ENCODE results near the gene MLLT3. TPM values are rescaled to one million over a fixed set of nuclear protein-coding genes. Genes with fewer than 3 reads are reported as not detected.

Gene MLLT3
- total RNA-seq, 2 experiments from 2014 or later: 42.5 to 49.2 TPM

GRCh38 chr9:20625003-20625349 is 2.7 kb upstream of the MLLT3 start:
- Mint-ChIP-seq H3K4me1 (peaks cover 19% of the 10 kb centered on the region), H3K27ac (peak overlapping the region; percentile 44), H3K4me3 (peak overlapping the region; percentile 98), H3K36me3 (ENCODE audit: low read depth) (peaks cover 5% of the 10 kb centered on the region), H3K27me3 (no peaks in the 10 kb centered on the region), H3K9me3 (ENCODE audit: low read depth) (no peaks in the 10 kb centered on the region)
- ATAC-seq (no peak), DNase-seq (no peak)
- intact Hi-C loops (cut with DNase I, micrococcal nuclease): loop anchor here in 1 of 2 experiments (2.0 to 10.0 kb wide), 2 partner anchors 260 to 486 kb away; no protein-coding TSS in a partner anchor
- ChIA-PET CTCF (interaction anchor here (0.6 to 6.2 kb wide), 36 partner anchors 9 to 1014 kb away, joined by 3 to 74 read pairs (median 4); partner anchors contain the start of gene FOCAD), POLR2A (no interaction called here)

GRCh38 chr9:20624201-20625002 is 2.1 kb upstream of the MLLT3 start:
- Mint-ChIP-seq H3K4me3 (peak overlapping the region; percentile 98), H3K9me3 (ENCODE audit: low read depth) (no peaks in the 10 kb centered on the region)

GRCh38 chr9:20623748-20624124 is 1.4 kb upstream of the MLLT3 start:
- ATAC-seq (no peak), DNase-seq (no peak)
- intact Hi-C loops (cut with DNase I, micrococcal nuclease): loop anchor here (1.0 to 10.0 kb wide), 16 partner anchors 61 to 626 kb away; partner anchors contain the start of gene HACD4 (in 2 of the 2)
- Mint-ChIP-seq H3K4me3 (peak overlapping the region; percentile 98), H3K27me3 (no peaks in the 10 kb centered on the region), H3K36me3 (ENCODE audit: low read depth) (peaks cover 15% of the 10 kb centered on the region), H3K9me3 (ENCODE audit: low read depth) (no peaks in the 10 kb centered on the region), H3K27ac (peak overlapping the region; percentile 99), H3K4me1 (peaks cover 31% of the 10 kb centered on the region)
- ChIA-PET CTCF (interaction anchor here (0.8 to 6.2 kb wide), 13 partner anchors 17 to 487 kb away, joined by 3 to 74 read pairs (median 4); partner anchors contain the start of gene FOCAD), POLR2A (no interaction called here)

More at GRCh38 chr9:20624201-20625002, 2.1 kb upstream of the MLLT3 start:
- ATAC-seq: no peak
- intact Hi-C loops (cut with DNase I, micrococcal nuclease): loop anchor here (1.0 to 10.0 kb wide), 9 partner anchors 117 to 627 kb away; no protein-coding TSS in a partner anchor
- peak overlapping the region; percentile 99 for H3K27ac Mint-ChIP-seq
- H3K27me3 Mint-ChIP-seq: no peaks in the 10 kb centered on the region
- POLR2A ChIA-PET: no interaction called here
- peaks cover 25% of the 10 kb centered on the region for H3K4me1 Mint-ChIP-seq
- peaks cover 9% of the 10 kb centered on the region for H3K36me3 Mint-ChIP-seq (ENCODE audit: low read depth)
- CTCF ChIA-PET: interaction anchor here (0.6 to 6.2 kb wide), 39 partner anchors 9 to 1148 kb away, joined by 3 to 74 read pairs (median 3); partner anchors contain the start of gene FOCAD
- DNase-seq: peak; percentile 68

GRCh38 chr9:20623021-20623747 is 885 bp upstream of the MLLT3 start:
- Mint-ChIP-seq H3K36me3 (ENCODE audit: low read depth) (peaks cover 15% of the 10 kb centered on the region), H3K4me3 (peak overlapping the region; percentile 98), H3K4me1 (peaks cover 36% of the 10 kb centered on the region), H3K9me3 (ENCODE audit: low read depth) (no peaks in the 10 kb centered on the region), H3K27ac (peak overlapping the region; percentile 99), H3K27me3 (no peaks in the 10 kb centered on the region)
- ATAC-seq (peak; percentile 11), DNase-seq (peak; percentile 73)
- CTCF ChIA-PET: interaction anchor here (0.6 to 6.2 kb wide), 19 partner anchors 11 to 1152 kb away, joined by 3 to 74 read pairs (median 4); partner anchors contain the start of gene FOCAD
- POLR2A ChIA-PET: interaction anchor here (0.6 to 1.9 kb wide), 7 partner anchors 15 to 266 kb away, joined by 3 to 26 read pairs (median 5); partner anchors contain the start of gene FOCAD
- intact Hi-C loops (cut with DNase I, micrococcal nuclease): loop anchor here (1.0 to 10.0 kb wide), 13 partner anchors 60 to 626 kb away; partner anchors contain the start of gene HACD4 (in 2 of the 2)

- H3K9me3 Mint-ChIP-seq (ENCODE audit: low read depth): no peaks in the 10 kb centered on the region
- H3K4me3 Mint-ChIP-seq: peak overlapping the region; percentile 98
- peak overlapping the region; percentile 99 for H3K27ac Mint-ChIP-seq
- H3K4me1 Mint-ChIP-seq: peaks cover 42% of the 10 kb centered on the region
- peaks cover 15% of the 10 kb centered on the region for H3K36me3 Mint-ChIP-seq (ENCODE audit: low read depth)
- peak; percentile 31 for ATAC-seq
- DNase-seq: peak; percentile 84
- H3K27me3 Mint-ChIP-seq: no peaks in the 10 kb centered on the region
- intact Hi-C loops (cut with DNase I, micrococcal nuclease): loop anchor here (1.0 to 10.0 kb wide), 19 partner anchors 17 to 695 kb away; partner anchors contain the start of genes FOCAD (in 2 of the 2) and HACD4 (in 2 of the 2)
- POLR2A ChIA-PET: interaction anchor here (0.6 to 1.9 kb wide), 13 partner anchors 14 to 409 kb away, joined by 3 to 26 read pairs (median 4); partner anchors contain the start of gene FOCAD
- CTCF ChIA-PET: interaction anchor here (0.6 to 6.2 kb wide), 14 partner anchors 10 to 489 kb away, joined by 3 to 74 read pairs (median 4); partner anchors contain the start of gene FOCAD
Observed at GRCh38 chr9:20621471-20622329, 599 bp downstream of the MLLT3 start.

- peaks cover 50% of the 10 kb centered on the region for H3K4me1 Mint-ChIP-seq
- H3K36me3 Mint-ChIP-seq (ENCODE audit: low read depth): peaks cover 15% of the 10 kb centered on the region
- peak overlapping the region; percentile 99 for H3K27ac Mint-ChIP-seq
- intact Hi-C loops (cut with DNase I, micrococcal nuclease): loop anchor here (1.0 to 10.0 kb wide), 8 partner anchors 16 to 645 kb away; no protein-coding TSS in a partner anchor
- H3K27me3 Mint-ChIP-seq: no peaks in the 10 kb centered on the region
- peak overlapping the region; percentile 98 for H3K4me3 Mint-ChIP-seq
- H3K9me3 Mint-ChIP-seq (ENCODE audit: low read depth): no peaks in the 10 kb centered on the region
- peak; percentile 73 for DNase-seq
- no peak for ATAC-seq
- CTCF ChIA-PET: interaction anchor here (0.7 to 1.1 kb wide), 3 partner anchors 15 to 66 kb away, joined by 3 read pairs; no protein-coding TSS in a partner anchor
- POLR2A ChIA-PET: interaction anchor here (0.6 to 1.9 kb wide), 3 partner anchors 36 to 266 kb away, joined by 3 to 26 read pairs (median 10); partner anchors contain the start of gene FOCAD
Observed at GRCh38 chr9:20620650-20621470, 1.4 kb downstream of the MLLT3 start.

GRCh38 chr9:20619487-20620200 is 2.7 kb downstream of the MLLT3 start:
- intact Hi-C loops (cut with DNase I, micrococcal nuclease): loop anchor here (1.0 to 10.0 kb wide), 8 partner anchors 9 to 622 kb away; no protein-coding TSS in a partner anchor

GRCh38 chr9:20618361-20618802 is 3.9 kb downstream of the MLLT3 start:
- H3K36me3 Mint-ChIP-seq (ENCODE audit: low read depth): peaks cover 15% of the 10 kb centered on the region
- ChIA-PET POLR2A (no interaction called here), CTCF (interaction anchor here (0.7 to 2.2 kb wide), 6 partner anchors 9 to 663 kb away, joined by 3 to 9 read pairs (median 4); no protein-coding TSS in a partner anchor)
- no peaks in the 10 kb centered on the region for H3K9me3 Mint-ChIP-seq (ENCODE audit: low read depth)
- H3K27me3 Mint-ChIP-seq: no peaks in the 10 kb centered on the region
- intact Hi-C loops (cut with DNase I, micrococcal nuclease): loop anchor here in 1 of 2 experiments (2.0 kb wide), 1 partner anchor 14 kb away; no protein-coding TSS in a partner anchor
- no peak overlapping the region for H3K4me3 Mint-ChIP-seq
- peaks cover 51% of the 10 kb centered on the region for H3K4me1 Mint-ChIP-seq
- no peak overlapping the region for H3K27ac Mint-ChIP-seq
- ATAC-seq (no peak), DNase-seq (peak; percentile 21)

More at GRCh38 chr9:20619487-20620200, 2.7 kb downstream of the MLLT3 start:
- no peaks in the 10 kb centered on the region for H3K9me3 Mint-ChIP-seq (ENCODE audit: low read depth)
- ATAC-seq (no peak), DNase-seq (peak; percentile 45)
- no peaks in the 10 kb centered on the region for H3K27me3 Mint-ChIP-seq
- peak overlapping the region; percentile 71 for H3K27ac Mint-ChIP-seq
- peaks cover 15% of the 10 kb centered on the region for H3K36me3 Mint-ChIP-seq (ENCODE audit: low read depth)
- H3K4me3 Mint-ChIP-seq: peak overlapping the region; percentile 98
- H3K4me1 Mint-ChIP-seq: peaks cover 54% of the 10 kb centered on the region
- ChIA-PET CTCF (interaction anchor here (0.7 to 1.9 kb wide), 4 partner anchors 10 to 18 kb away, joined by 3 to 8 read pairs (median 3); no protein-coding TSS in a partner anchor), POLR2A (no interaction called here)

GRCh38 chr9:20616808-20617207 is 5.5 kb downstream of the MLLT3 start:
- Mint-ChIP-seq H3K9me3 (ENCODE audit: low read depth) (no peaks in the 10 kb centered on the region), H3K4me1 (peaks cover 67% of the 10 kb centered on the region), H3K27me3 (no peaks in the 10 kb centered on the region), H3K27ac (no peak overlapping the region), H3K4me3 (no peak overlapping the region), H3K36me3 (ENCODE audit: low read depth) (peaks cover 15% of the 10 kb centered on the region)
- no peak for ATAC-seq
- DNase-seq: no peak
- ChIA-PET CTCF (interaction anchor here (0.7 to 2.2 kb wide), 4 partner anchors 11 to 324 kb away, joined by 3 to 9 read pairs (median 5); no protein-coding TSS in a partner anchor), POLR2A (interaction anchor here (1.0 kb wide), 1 partner anchor 69 kb away, joined by 3 read pairs; no protein-coding TSS in a partner anchor)
- intact Hi-C loops (cut with DNase I, micrococcal nuclease): no loop called here

Measured in activated CD4-positive, alpha-beta T cell treated with anti-CD3 and anti-CD28 coated beads for 36 hours (primary cell).